Subcutaneous adipose tissue (tissue), 4 donors: Measurements from ENCODE around the gene HERC4. TPM values are rescaled to one million over a fixed set of nuclear protein-coding genes. Genes with fewer than 3 reads are reported as not detected.

Experiments used
- CTCF ChIP-seq: fragments of 450-650 bp; IDR thresholded peaks from one replicate; pipeline ENCODE4 v1.5.1; 2016; ENCODE audit warnings: low read depth, mild to moderate bottlenecking, control low read depth, antibody characterized with exemption, moderate library complexity
- total RNA-seq, 4 donors: library from RNA; depleted of rRNA; stranded (reverse); fragments of >200 nt; gene quantifications; one replicate each; pipeline ENCODE4 v1.1.0, GENCODE V29; 2016

Gene HERC4
- total RNA-seq, 4 donors from 2014 or later, result 57.7 to 80.8 (median 75.2) TPM

- TF ChIP-seq CTCF, result no peak
Measured at GRCh38 chr10:68083953-68084352, 8.9 kb upstream of the HERC4 start.

GRCh38 chr10:68082872-68083271 lies 7.8 kb upstream of the HERC4 start:
- no peak for TF ChIP-seq CTCF

GRCh38 chr10:68081916-68082315 lies 6.8 kb upstream of the HERC4 start:
- no peak for TF ChIP-seq CTCF

- no peak for TF ChIP-seq CTCF
Measured at GRCh38 chr10:68080853-68081431, 5.9 kb upstream of the HERC4 start.

- no peak for TF ChIP-seq CTCF
Measured at GRCh38 chr10:68079434-68079833, 4.4 kb upstream of the HERC4 start.

- no peak for TF ChIP-seq CTCF
Measured at GRCh38 chr10:68077026-68077425, 1.9 kb upstream of the HERC4 start.

GRCh38 chr10:68075550-68076004 lies 494 bp upstream of the HERC4 start:
- no peak for TF ChIP-seq CTCF
